HG03457 (cell line): ENCODE data around the gene SPRED2.

Source experiments
- ATAC-seq: cut with Tn5 transposase; IDR thresholded peaks from one replicate; pipeline ENCODE4 v1.9.1; 2021; ENCODE audit warnings: moderate number of reproducible peaks; ENCODE audit not compliant: unreplicated experiment

The SPRED2 gene

DNA sequence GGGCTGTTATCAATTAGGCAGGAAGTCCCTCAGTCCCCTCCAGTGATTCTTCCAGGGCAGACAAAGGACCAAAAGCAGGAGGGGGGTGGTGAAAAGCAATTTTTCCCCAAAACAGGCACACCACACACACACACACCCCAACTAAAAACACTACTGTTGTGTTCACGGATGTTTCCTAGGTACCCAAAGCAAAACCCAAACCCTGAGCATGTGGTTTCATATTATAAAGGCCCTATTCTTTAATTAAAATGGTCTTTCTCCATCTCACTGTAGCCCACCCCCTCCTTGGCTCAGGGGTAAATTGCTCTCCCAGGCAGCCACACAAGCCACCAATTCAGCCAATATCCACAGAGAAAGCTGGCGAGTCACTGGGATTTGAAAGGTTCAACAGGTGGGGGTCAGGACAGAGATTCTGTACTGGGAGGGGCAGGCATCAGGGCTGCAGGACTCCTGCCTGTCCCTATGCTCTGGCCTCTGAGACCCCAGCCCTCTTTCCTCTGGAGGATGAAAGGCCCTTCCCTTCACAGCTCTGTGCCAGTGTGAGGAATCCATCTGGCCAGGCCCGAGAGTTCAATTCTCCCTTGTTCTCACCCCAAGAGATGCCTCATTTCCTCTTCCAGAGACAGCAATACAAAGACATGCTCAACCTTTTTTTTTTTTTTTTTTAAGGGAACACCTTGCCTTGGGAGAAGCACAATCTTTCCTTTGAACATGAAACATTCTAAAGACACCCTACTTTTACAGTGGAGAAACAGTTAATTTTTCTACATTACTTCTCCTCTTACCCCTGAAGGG lies 43.6 kb downstream of the SPRED2 start:
- ATAC-seq, result no peak

DNA sequence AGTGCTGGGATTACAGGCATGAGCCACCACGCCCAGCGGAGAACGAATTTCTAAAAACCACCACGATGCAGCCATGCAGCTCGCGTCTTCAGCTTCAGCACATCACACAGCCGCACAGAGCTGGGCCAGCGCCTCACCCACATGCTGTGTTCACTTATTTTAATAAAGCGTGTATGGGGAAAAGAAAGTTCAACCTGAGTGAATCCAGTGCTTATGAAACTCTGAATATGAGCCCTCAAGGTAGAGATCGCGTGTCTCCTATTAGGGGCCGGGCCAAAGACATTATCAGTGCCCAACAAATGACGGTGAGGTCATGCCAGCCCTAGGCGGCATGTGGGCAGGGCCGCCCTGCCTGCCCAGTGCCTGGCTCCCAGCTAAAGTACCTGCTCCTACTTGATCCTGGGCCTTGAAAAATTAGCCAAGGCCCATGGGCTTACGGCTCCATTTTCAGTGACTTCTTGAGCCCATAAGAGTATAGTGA lies 44.3 kb downstream of the SPRED2 start:
- peak; percentile 52 for ATAC-seq

DNA sequence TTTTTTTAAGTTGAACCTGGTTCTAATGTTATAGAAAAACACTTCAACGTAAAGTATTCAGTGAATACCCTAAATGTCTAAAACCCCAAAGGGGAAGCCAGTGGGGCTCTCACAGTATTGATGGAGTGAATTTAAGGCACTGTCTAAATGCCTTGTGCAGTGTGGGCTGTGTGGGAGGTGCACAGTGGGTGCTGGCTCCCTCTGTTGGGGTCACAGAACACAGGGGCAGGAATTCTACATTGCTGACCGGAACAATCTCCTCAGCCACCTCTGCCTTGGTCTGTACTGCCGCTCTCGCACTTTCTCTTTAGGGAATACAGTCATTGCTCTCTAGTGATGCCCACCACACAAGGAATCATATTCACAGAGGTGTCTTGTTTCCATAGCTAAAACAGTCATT lies 45.4 kb downstream of the SPRED2 start:
- no peak for ATAC-seq

DNA sequence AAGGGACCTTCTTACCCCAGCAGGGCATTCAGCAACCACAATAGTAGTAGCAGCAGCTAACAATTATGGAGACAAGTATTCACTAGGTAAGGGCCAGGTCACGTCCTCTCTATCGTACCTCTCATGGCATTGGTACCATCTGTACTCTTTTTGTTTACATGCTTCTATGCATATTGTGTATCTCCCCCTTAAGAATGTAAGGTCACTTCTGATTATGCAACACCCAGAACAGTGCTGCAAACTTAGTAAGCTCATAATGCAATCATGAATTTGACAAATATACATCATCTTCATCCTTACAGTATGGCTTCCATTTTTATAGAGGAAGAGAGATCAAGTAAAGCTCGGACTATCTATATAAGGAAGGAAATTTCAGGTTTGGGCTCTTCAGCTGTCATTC lies 46.1 kb downstream of the SPRED2 start:
- no peak for ATAC-seq

DNA sequence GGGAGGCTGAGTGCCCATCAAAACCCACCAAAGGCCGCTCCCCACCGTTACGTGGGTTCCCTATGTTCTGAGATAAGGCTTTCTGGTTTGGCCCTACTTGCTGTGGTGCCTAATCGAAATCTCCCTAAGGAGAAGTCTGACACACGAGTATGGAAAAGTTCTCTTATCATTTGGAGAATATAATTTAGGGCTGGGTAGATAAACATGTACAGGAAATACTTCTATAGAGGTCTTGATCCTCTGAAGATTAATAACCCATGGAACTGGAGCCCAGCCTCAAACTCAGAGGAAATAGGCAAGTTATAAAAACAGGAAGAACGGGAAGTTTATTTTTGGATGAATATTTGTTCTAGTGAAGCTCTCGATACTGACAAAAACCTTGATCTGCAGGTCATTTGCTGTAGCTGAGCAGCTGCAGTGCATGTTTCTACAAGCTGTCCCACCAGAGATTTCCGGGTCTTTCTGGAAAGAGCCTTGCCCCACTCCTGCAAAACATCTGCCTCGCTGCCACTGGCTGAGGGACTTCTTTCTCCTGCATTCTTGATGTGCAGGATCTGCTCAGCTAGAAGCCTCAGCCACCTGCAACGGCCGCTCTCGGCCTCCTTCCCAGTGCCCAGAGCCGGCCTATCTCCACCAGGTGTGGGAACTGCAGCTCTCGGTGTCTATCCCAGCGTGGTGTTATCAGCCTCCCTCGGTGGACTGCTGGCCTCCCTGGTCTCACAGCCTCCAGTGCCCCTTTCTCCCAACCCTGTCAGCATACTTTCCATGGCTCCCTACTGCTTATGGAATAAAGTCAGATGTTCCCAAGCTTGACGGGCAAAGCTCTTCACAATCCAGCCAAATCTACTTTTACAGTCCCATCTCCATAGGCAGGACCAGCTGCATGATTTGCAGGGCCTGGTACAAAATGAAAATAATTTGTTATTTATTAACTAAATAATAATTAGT lies 48.6 kb downstream of the SPRED2 start:
- no peak for ATAC-seq

DNA sequence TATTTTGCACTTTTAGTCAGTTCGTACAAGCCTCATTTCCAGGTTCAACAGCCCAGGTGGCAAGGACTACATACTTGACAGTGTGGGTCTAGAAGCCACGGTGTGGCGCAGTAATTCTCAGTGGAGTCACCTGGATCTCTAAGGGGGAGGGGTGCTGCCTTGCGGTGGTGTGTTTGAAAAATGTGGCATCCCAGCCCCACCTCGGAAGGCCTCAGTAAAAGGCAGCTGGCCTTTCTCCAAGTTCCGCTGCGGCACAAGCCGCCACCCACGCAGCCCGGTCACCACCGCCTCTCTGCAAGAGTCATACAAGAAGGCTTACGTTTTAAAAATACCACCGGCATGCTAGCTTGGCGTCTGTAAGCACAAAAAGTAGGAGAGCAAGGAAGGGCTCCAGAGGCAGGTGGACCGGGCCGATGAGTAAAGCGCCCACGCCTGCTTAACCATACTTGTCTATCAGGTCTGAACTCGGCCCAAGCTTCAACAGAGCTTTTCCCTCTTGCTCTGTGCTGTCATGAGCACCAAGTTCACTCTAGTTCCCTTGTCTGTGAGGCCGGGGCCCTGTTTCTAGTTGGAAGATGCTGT lies 49.5 kb downstream of the SPRED2 start:
- peak; percentile 64 for ATAC-seq

DNA sequence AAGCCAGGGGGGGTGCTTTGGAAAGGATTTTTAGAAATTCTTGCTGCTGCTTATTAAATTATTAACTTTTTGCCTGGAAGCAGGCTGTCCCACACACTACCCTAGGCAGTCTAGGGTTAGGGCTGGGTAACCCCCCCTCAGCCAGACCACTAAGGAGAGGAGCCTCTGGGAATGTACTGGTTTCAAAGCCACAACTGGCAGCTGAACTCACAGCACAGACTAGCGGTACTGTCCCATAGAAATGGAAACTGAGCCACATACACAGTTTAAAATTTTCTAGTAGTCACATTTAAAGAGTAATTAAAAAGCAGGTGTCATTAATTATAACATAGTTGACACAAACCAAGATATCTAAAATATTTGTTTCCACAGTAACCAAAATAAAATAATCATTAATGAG lies 50.1 kb downstream of the SPRED2 start:
- ATAC-seq, result peak; percentile 13

DNA sequence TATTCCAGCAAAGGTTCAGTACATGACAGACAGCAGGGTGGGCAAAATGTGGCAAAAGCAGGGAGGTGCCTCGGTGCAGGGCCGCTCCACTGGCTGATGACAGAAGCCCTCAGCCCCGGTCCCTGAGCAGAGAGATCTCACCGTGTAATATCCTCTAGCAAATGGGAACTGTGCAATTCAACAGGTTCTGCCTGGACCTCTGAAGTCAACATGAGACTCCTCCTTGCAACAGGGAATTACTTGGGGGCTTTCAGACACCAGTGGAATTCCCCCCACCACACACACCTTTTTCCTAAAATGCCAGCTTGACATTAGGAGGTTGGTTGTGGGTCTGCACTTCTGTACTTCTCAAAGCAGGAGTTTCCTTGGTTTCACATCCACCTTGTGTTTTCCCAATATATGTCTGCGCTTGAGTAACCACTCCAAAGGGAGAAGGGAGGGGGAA lies 50.8 kb downstream of the SPRED2 start:
- no peak for ATAC-seq

DNA sequence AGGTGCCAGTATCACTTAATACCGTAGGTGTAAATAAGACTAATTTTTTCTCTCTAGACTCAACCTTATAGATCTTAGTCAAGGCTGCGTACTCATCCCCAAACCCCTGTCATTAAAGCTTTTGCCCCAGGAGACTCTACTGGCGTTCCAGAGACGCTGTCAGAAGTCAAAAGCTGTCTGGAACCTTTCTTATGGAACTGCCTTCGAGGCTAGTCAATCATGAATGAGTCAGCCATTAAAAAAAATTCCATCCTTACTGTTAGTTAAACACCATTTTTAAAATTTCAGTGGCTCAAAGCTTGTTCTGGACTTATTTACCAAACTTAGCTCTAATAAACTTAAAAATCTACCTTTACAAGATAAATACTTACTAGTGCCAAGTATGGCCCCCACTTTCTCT lies 52.1 kb downstream of the SPRED2 start:
- no peak for ATAC-seq

DNA sequence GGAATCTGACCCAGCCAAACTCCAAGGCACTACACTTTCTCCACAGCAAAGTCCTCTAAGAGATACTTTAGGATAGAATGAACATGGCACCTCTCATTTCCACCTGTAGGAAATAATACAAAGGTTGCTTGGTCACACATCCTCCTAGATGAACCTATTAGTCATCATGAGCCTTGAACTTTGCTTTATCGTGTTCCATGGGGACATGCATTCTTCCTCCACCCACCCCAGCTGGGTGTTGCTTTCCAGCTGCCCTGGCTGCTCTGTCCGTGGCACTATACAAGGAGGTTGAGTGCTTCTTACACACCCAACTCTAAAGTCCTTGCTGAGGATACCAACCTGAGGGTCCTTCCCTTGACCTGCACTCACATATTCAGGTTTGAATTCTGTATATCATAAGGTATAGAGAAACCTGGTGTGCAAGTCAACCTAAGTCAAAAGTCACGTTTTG lies 52.7 kb downstream of the SPRED2 start:
- ATAC-seq, result no peak

DNA sequence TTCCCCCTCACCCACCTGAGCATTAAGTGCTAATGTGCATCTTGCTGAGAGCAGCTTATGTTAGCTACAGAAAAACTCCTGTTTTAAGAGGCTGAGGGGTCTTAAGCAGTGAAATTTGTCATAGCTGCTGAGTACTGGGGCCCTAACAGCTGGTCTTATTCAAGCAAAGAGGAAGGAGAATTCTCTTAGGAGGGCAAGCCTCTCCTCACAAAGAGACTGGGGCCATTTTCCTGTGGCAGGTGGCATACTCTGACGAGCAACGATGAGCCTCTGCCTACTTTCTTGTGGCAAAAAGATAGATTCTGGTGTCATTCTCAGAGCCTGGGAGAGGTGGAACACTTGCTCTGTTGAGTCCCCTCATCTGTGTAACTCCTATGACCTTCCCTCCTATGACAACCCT lies 53.2 kb downstream of the SPRED2 start:
- no peak for ATAC-seq

DNA sequence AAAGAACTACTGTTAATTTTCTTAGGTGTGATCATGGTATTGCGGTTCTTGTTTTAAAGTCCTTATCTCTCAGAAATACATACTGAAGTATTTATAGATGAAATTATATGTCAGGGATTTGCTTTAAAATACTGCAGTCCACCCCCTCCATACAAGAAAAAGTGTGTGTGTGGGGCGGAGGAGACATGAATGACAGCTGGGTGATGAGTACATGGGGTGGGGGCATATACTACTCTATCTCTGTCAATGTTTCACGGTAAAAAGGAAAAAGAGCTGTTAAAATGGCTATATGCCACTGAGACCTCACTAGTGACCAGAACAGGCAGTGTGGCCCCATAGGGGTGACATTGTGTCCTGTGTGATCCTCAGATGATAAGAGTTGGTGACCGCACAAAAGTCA lies 54.1 kb downstream of the SPRED2 start:
- no peak for ATAC-seq

DNA sequence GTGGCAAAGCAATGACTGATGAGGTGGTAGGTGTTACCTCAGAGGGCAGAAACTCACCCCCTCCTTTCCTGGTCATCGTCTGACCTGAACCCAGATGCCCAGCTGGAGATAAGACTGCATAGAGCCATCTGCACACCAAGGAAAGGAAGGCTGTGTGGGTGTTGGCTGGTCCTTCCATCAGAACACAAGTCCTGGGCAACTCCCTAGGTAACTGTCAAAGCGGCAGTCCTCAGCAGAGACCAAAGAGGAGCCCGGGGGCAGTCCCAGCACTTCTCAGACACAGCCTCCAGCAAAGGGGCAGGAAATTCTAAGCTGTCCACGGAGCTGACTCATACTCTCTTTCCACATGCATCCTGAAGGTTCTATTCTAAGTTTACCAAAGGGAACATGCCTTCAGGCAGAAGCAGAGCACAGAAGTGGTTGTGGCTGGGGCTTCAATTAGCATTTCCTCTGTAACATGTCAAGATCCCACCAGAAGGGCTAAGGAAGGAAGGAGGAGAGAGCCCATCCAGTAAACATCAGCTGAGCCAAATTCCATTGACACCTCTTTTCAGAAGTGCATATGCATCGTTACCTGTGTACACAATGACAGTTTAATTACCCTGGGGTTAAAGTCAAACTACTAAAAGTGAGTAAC lies 54.7 kb downstream of the SPRED2 start:
- no peak for ATAC-seq

DNA sequence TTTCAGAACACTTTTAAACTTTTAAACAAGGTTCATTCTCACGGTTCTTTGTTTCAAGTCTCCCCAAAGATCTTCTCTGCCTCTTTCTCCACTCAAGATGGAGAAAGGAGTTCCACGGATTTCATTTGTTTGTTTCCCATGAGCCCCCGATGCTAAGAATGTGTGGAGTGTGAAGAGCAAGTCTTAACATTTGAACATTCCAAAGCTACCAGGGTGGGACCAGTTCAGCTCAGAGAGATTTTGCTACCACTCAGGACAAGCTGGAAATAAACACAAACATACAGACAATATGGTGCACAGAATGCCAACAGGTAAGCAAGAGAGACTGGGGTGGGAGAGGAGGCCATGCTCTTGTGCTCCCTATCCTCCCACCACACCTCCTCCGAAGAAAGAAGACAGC lies 56.7 kb downstream of the SPRED2 start:
- ATAC-seq, result no peak

DNA sequence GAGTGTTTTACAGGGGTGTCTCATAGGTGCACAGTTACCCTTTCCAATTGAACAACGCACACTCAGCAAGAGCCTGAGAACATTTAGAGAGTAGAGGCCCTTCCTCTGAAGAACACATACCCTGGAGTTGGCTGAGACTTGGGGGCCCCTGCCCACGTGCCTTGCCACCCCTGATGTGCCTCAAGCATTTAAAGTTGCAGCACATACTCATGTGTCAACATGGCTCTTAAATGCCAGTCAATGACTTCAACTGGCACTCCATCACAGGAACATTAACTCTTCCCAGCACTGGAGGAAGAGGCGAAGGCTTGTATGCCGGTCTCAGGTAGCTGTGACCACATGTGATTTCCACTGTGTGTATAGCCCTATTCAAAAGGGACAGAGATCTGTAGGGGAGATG lies 57.4 kb downstream of the SPRED2 start:
- ATAC-seq, result no peak

DNA sequence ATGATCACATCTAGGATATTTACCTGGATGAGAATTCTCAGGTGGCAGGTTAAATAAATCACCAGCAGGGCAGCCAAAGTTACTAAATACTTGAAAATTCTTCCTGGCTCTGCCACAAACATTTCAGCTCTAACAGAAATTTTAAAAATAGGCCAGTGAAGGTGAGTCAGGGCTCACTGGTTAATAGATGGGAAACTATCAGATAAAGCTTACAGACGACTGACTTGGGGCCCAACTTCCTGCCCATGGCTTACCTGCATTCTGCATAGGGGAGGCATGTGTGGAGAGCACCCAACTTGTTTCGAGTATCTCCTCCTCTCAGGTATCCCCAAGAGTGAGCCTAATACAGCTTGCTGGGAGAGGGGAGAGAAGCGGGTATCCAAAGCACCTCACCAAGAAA lies 57.8 kb downstream of the SPRED2 start:
- no peak for ATAC-seq

DNA sequence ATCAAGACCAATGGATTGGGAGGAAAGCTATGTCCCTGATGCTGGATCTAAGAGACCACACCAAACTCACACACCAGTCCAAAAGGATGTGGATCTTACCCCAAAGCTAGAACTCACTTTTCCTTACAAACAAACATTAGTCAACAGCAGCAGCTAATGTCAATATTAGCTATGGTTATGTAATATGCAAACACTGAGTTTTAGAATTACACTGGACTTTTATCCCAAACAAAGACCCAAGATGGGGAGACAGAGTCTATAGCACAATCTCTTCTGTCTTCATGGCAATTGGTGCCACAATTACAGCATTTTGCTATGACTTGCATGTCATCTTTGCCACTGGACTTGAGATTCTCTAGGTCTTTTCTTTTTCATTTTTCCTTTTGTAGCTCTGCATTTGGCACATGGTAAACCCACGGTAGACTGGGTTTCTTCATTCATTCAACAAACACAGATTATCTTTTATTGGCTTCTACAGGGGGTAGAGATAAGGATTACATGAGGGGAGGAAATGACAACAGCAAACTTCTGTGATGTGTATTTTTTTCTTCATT lies 59.0 kb downstream of the SPRED2 start:
- no peak for ATAC-seq

DNA sequence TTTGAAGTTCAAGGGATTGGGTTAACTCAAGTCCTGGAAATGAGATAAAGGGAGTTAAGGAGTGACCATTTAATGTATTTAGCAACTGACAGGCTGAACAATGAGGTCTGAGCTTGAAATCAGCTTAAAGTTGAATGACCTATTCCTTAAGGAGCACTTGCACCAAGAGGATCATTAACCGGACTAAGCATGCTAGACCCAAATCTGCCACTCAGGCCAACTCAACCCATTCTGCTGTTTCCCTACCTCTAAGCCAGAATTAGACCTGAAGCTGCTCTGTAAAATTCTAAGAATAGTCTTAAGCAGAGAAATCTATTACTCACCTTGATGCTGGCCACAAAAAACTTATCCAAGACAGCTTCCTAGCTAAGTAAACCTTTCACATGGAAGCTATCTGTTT lies 59.8 kb downstream of the SPRED2 start:
- ATAC-seq, result no peak

DNA sequence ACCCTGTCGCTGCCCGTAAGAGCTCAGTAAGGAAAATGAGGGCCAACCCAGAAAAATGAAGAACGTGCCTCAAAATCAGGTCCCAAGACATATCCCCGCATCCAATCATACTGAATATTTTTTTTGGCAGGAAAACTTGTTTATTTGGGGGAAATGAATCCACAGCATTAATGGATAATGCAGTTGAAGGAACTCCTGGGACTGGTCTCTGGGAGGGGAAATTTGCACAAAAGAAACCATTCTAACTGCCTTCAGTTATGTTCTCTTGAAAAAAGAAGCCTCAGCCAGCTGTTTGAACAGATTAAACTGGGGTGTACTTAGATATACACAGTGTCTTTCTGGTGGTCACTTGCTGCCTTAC lies 61.3 kb downstream of the SPRED2 start:
- no peak for ATAC-seq

DNA sequence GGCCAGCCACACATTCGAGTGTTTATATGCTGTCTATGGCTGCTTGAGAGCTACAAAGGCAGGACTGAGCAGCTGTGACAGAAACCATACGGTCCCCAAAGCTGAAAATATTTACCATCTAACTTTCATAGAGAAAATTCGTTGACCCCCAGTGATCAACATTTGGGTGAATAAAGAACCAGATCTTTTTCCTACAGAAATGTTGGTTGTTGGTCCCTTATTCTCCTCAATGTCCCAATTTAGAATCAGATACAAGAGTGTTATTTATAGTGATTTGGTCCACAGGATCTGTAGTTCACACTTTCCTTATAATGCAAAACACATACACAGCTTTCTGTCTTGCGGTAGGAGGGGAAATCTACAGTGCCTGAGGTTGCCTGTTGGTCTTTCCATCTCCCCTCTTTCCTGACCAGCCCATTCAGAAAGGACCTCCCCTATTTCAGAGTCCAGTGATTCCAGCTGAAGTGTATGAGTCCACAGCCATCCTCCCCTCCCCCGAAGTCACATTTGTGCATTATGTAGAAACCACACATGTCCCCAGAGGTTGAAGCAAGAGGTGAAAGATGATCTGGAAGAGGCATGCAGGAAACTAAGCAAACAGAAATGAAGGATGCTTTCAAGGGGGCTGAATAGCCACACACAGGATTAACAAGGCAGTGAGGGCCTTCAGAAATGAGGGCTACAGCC lies 61.9 kb downstream of the SPRED2 start:
- ATAC-seq, result no peak
